IPS-18a (cell line): ENCODE results near the gene ACOX2.

ENCODE experiments used
- H3K27ac ChIP-seq: one replicate; pipeline ENCODE4 v1.5.1; 2013; ENCODE audit warnings: low read length
- H3K27me3 ChIP-seq: one replicate; pipeline ENCODE4 v1.6.1; 2013; ENCODE audit warnings: mild to moderate bottlenecking, low read length; ENCODE audit not compliant: control insufficient read depth, insufficient read depth
- H3K36me3 ChIP-seq: one replicate; pipeline ENCODE4 v1.6.1; 2013; ENCODE audit warnings: low read depth, low read length; ENCODE audit not compliant: control insufficient read depth
- H3K4me1 ChIP-seq: one replicate; pipeline ENCODE4 v1.6.1; 2013; ENCODE audit warnings: low read depth, low read length; ENCODE audit not compliant: control insufficient read depth
- H3K4me3 ChIP-seq: one replicate; pipeline ENCODE4 v1.5.1; 2013; ENCODE audit warnings: low read length
- H3K9ac ChIP-seq: one replicate; pipeline ENCODE4 v1.6.1; 2013; ENCODE audit warnings: mild to moderate bottlenecking, low read length, moderate library complexity
- H3K9me3 ChIP-seq: one replicate; pipeline ENCODE4 v1.6.1; 2013; ENCODE audit warnings: low read depth, low read length; ENCODE audit not compliant: control insufficient read depth

Gene ACOX2

DNA sequence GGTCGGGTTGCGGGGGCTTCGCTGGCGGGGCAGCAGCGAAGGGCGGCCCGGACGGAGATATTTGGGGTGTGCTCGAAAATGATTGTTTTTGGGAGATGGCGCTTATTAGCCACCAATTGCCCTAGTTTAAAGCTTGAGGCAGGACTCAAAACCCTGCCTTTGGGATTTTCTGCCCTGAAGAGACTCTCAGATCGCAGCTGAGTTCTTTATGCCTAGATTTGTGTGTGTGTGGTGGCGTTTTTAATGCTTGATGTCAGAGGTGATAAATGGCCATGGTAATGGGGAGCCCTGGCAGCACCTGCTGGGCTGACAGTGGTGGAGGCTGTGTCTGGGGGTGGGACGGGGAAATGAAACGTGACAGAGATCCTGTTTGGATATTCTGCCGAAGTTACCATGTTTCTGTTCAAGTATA is 44.5 kb downstream of the ACOX2 start:
- H3K9ac ChIP-seq: peak overlapping the region; percentile 44
- peaks cover 49% of the 10 kb centered on the region for H3K4me1 ChIP-seq
- H3K27ac ChIP-seq: no peak overlapping the region
- no peaks in the 10 kb centered on the region for H3K9me3 ChIP-seq
- no peaks in the 10 kb centered on the region for H3K36me3 ChIP-seq
- H3K4me3 ChIP-seq: peak overlapping the region; percentile 72
- no peaks in the 10 kb centered on the region for H3K27me3 ChIP-seq

DNA sequence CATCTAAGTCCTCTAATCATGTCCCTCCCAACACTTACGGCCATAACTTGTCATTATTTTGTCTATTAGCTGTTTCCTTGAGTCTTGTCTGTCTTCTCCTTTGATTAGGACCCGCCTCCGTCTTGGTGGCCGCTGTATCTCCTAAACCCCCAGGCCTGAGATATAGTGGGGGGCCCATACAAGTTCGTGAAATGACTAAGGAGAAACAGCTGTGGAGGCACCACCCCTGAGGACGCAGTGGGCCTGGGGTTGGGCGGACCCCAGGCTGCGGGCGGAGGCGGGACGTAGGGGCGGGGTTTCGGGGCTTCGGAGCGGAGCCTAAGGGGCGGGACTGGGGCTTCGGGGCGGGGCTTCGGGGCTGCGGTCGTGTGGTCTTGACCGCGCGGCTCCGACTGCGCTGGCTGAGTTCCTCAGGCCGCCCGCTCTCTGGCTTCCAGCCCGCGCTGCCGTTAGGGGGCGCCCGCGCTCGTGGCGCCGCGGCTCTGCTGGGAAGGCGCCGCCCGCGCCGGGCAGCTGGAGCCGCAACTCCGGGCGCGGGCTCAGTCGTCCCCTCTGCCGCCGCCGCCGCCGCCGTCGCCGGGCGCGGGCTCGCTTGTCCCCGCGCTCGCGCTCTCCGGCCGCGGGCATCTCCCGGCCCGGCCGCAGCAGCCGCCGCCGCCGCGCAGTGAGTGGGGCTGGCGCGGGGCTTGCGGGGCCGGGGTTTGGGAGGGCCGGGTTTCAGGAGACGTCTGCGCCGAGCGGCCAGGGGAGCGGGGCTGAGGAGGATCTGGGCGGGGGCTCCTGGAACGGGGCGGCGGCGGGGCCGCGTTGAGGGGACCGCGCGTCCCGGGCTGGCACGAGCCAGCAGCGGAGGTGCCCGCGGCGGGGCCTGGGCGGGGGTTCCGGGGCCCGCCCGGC is 45.2 kb downstream of the ACOX2 start, which contains the start of gene KCTD6:
TSS of gene KCTD6 (plus strand) at position 591 of the 897 bp plus-strand sequence. CDS start 6,660 bp downstream, outside the sequence.
- no peak within 1 kb of the TSS for H3K27ac ChIP-seq

DNA sequence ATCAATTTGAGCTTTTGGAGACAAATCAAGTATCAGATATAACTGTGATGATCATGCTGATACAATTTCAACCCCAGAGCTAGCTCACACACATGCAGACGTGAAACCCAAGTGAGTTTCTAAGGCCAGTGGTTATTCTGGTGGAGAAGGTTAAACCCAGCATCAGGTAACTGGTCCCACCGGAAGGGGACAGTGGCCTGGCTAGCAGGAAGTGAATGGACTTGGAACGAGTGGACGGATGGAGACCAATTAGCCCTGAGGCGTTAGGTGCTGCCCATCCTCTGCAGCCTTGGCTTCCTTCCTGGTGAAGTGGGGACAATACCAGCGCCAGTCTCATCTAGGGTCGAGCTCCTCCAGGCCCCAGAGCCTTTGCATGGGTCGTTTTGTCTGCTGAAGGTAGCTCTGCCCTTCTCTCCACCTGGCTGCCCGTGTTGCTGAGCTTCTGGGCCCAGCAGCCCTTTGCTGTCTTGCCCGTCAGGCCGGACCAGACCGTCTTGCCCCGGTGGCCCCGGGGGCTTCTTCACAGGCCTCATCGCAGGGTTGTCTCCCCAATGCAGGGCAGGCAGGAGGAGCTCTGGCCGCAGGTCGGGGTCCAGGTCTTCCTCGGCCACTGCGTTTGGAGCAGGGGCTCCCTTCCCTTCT is 46.0 kb downstream of the ACOX2 start:
- Histone ChIP-seq H3K4me3 (peak overlapping the region; percentile 52), H3K27me3 (no peaks in the 10 kb centered on the region), H3K9me3 (no peaks in the 10 kb centered on the region), H3K36me3 (no peaks in the 10 kb centered on the region), H3K4me1 (peaks cover 34% of the 10 kb centered on the region), H3K27ac (no peak overlapping the region), H3K9ac (no peak overlapping the region)

More for the DNA sequence above, 45.2 kb downstream of the ACOX2 start, which contains the start of gene KCTD6:
- H3K4me3 ChIP-seq: peak within 1 kb of the TSS; percentile 72
- H3K9ac ChIP-seq: peak within 1 kb of the TSS; percentile 44
- no peaks in the 10 kb centered on the region for H3K36me3 ChIP-seq
- no peaks in the 10 kb centered on the region for H3K27me3 ChIP-seq
- H3K4me1 ChIP-seq: peaks cover 42% of the 10 kb centered on the region
- H3K9me3 ChIP-seq: no peaks in the 10 kb centered on the region

DNA sequence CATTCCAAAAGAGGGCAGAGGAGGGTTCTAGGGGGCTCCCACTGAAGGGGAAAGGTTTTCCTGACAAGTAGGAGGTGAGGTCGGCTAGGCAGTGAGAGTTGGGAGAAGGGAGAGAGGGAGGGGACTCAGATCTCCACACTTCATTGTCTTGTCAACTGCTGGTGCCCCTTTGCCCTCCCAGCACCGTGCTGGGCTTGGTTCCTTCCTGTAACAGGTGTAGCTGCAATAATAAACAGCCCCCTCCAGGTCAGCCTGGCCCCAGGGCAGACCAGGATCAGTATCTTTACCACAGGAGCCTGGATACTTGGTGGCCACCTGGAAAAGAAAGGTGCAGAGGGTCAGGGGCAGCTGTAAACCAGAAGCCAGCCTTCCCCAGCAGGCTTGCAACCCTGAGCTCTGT is 48.0 kb downstream of the ACOX2 start:
- Histone ChIP-seq H3K36me3 (no peaks in the 10 kb centered on the region), H3K4me1 (peaks cover 14% of the 10 kb centered on the region), H3K4me3 (no peak overlapping the region), H3K27ac (no peak overlapping the region), H3K9me3 (no peaks in the 10 kb centered on the region), H3K27me3 (no peaks in the 10 kb centered on the region), H3K9ac (no peak overlapping the region)

DNA sequence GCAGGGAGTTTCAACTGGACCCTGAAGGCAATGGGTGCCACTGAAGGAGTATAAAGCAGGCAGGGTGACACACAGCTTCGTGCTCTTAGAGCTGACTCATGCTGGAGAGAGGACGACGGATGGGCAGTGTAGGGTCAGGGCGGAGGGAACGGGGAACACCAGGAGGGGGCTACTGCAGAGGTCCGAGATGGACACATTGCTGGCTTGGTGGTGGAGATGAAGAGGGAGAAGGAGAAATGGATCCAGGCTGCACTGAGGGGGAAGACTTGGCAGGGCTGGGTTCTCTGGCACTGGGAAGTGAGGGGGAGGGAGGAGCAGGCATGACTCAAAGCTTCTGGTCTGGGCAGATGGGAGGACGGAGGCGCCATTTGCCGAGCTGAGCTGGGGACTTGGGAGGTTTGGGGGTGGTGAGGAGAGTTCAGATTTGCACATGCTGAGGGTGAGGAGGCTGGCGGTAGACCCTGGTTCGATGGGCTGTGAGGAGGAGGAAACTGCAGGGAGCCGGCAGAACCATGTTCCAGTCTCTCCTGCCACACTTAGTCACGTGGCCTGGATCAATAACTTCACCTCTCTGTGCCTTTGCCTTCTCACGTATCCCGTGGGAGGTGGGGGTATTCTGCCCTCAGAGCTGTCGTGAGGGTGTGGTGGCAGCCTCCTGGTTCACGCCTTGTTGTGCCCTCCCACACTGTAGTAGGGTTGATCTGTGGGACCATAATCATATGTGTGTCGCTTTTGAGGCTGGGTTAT is 49.7 kb downstream of the ACOX2 start:
- no peaks in the 10 kb centered on the region for H3K4me1 ChIP-seq
- no peak overlapping the region for H3K4me3 ChIP-seq
- H3K36me3 ChIP-seq: no peaks in the 10 kb centered on the region
- no peak overlapping the region for H3K27ac ChIP-seq
- H3K9me3 ChIP-seq: no peaks in the 10 kb centered on the region
- H3K9ac ChIP-seq: no peak overlapping the region
- no peaks in the 10 kb centered on the region for H3K27me3 ChIP-seq

DNA sequence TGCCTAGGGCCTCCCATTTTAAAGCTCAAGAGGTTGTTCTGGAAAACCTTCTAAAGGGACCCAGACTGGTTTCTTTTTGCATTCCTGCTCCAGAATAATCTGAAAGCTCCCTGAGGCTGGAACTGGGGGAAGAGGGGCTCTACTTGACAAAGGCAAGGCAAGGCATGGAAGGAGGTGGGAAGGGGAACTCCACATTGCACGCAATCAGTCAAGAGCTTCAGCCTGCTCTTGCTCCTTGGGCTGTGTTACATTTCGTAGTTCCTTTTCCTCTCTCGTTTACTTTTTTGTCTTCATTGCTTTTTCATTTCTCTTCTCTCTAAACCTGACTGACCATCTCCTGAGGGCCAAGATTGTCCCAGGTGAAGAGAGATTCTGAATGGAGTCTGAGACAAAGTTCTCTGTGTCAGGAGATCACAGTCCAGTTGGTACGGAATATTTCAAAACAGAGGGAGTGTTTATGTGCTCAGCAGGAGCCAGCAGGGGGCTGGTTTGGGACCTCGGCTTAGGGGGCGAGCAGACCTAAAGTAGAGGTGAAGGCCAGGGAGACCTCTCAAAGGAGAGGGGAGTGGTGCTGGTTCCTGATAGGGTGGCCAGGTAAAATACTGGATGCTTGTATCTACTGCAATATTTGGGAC is 51.1 kb downstream of the ACOX2 start:
- H3K4me1 ChIP-seq: no peaks in the 10 kb centered on the region
- H3K9me3 ChIP-seq: no peaks in the 10 kb centered on the region
- no peak overlapping the region for H3K4me3 ChIP-seq
- H3K36me3 ChIP-seq: no peaks in the 10 kb centered on the region
- H3K27me3 ChIP-seq: no peaks in the 10 kb centered on the region
- no peak overlapping the region for H3K27ac ChIP-seq
- no peak overlapping the region for H3K9ac ChIP-seq

DNA sequence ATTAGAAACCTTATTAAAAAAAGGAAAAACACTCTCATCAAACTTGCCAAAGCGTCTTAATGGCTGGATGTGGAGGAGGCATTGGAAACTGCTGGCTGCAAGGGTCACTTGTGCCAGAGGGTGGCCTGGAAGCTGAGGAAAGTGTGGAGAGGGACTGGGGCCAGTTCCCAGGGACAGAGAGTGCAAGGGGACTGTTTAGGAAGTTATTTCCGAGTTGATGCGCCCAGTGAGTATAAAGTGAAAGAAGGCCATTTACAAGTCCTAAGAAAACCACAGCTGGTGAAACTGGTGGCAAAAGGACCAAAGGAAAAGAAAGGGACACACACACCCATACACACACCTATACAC is 52.3 kb downstream of the ACOX2 start:
- Histone ChIP-seq H3K9ac (no peak overlapping the region), H3K36me3 (no peaks in the 10 kb centered on the region), H3K9me3 (no peaks in the 10 kb centered on the region), H3K4me3 (no peak overlapping the region), H3K27me3 (no peaks in the 10 kb centered on the region), H3K27ac (no peak overlapping the region), H3K4me1 (no peaks in the 10 kb centered on the region)

DNA sequence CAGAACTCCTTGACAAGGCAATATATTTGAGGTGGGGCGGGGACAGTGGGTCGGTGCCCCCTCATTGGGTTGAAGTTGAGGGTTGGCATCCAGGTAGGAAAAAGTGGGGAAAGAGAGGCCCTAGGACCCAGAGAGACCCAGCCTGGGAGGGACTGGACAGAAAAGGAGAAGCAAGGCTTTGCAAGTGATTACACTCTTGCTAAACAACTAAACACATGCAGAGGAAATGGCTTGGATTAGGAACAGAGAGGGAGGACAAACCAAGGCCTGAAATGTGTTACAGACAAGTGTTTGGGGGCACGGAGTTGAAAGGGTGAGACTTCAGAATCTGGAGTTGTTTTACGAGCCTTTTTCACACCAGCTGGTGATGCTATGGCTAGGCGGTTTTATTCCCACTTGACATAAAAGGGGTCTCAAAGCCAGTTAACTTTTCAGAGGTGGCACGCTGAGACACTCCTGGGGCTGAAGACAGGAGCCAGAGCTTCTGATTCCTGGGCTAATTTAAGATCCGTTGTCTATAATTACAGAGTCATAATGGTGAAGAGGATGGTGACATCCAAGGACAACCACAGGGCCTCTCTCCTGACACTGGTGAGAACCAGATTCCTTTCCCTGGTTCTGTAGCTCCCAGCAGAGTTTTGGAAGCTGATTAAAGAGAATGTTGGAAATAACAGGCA is 52.8 kb downstream of the ACOX2 start:
- Histone ChIP-seq H3K9me3 (no peaks in the 10 kb centered on the region), H3K4me3 (no peak overlapping the region), H3K9ac (no peak overlapping the region), H3K36me3 (no peaks in the 10 kb centered on the region), H3K4me1 (no peaks in the 10 kb centered on the region), H3K27me3 (no peaks in the 10 kb centered on the region), H3K27ac (no peak overlapping the region)

DNA sequence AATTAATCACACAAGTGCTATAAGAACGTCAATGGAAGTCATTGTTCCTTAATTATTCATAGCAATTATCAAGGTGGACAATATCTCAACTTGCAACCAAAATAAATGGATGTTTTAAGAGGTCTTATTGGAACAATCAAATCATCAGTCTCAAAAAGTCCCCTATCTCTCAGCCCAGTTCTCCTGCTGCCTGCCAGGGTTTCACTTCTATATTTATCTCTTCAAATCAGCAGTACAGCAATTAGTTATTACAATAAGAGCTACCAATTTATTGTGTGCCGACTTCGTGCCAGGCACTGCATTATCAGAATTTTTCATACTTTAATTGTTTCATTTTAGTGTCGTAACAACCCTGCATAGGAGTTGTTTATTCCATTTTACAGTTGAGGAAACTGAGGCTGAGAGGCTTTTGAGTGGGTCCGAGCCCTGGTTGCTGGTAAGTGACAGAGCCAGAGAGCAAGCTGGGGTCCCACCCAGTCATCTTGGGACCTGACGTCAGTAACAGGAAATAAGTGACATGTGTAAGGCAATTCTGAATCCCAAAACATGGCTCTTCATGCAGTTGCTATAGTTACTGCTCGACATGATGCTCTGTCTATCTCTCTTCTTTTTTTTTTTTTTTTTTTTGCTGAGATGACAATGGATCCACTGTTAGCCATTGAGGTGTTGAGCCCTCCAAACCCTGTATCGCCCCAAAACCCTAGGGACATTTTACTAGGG is 53.9 kb downstream of the ACOX2 start:
- Histone ChIP-seq H3K4me1 (no peaks in the 10 kb centered on the region), H3K9me3 (no peaks in the 10 kb centered on the region), H3K9ac (no peak overlapping the region), H3K27ac (no peak overlapping the region), H3K4me3 (no peak overlapping the region), H3K27me3 (no peaks in the 10 kb centered on the region), H3K36me3 (no peaks in the 10 kb centered on the region)

DNA sequence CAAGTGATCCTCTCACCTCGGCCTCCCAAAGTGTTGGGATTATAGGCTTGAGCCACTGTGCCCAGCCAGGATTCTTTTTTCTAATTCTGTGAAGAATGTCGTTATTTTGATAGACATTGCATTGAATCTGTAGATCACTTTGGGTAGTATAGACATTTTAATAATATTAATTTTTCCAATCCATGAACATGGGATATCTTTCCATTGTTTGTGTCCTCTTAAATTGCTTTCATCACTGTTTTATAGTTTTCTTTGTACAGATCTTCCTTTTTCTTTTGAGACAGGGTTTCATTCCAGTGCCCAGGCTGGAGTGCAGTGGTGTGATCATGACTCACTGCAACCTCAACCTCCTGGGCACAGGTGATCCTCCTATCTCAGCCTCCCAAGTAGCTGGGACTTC is 56.7 kb downstream of the ACOX2 start:
- Histone ChIP-seq H3K4me1 (no peaks in the 10 kb centered on the region), H3K27me3 (no peaks in the 10 kb centered on the region), H3K9me3 (no peaks in the 10 kb centered on the region), H3K36me3 (no peaks in the 10 kb centered on the region), H3K27ac (no peak overlapping the region), H3K9ac (no peak overlapping the region), H3K4me3 (no peak overlapping the region)
